Neuronal stem cell (in vitro differentiated cells): ENCODE results near the gene PATE3.

ENCODE experiments used
- DNase-seq: peaks from one replicate; pipeline ENCODE4 v3.0.0-alpha.2; 2013; ENCODE audit warnings: low spot score
- H2AFZ ChIP-seq: one replicate; pipeline ENCODE4 v1.6.1; 2013; ENCODE audit warnings: mild to moderate bottlenecking, low read length, inconsistent platforms
- H2AK5ac ChIP-seq: 2 replicates; pipeline ENCODE4 v1.6.1; 2013; ENCODE audit warnings: low read depth, mild to moderate bottlenecking, inconsistent platforms, low read length, moderate library complexity, mixed read lengths
- H2BK120ac ChIP-seq: 2 replicates; pipeline ENCODE4 v1.6.1; 2013; ENCODE audit warnings: low read depth, mild to moderate bottlenecking, inconsistent platforms, low read length, moderate library complexity, mixed read lengths
- H2BK12ac ChIP-seq: one replicate; pipeline ENCODE4 v1.6.1; 2013; ENCODE audit warnings: low read length, inconsistent platforms
- H2BK15ac ChIP-seq: 2 replicates; pipeline ENCODE4 v1.6.1; 2013; ENCODE audit warnings: mild to moderate bottlenecking, low read length, inconsistent platforms, mixed read lengths
- H2BK5ac ChIP-seq: one replicate; pipeline ENCODE4 v1.6.1; 2013; ENCODE audit warnings: inconsistent platforms, mild to moderate bottlenecking, low read length, moderate library complexity
- H3K14ac ChIP-seq: one replicate; pipeline ENCODE4 v1.6.1; 2013; ENCODE audit warnings: low read length, inconsistent platforms
- H3K18ac ChIP-seq: 2 replicates; pipeline ENCODE4 v1.6.1; 2013; ENCODE audit warnings: low read length, inconsistent platforms
- H3K23ac ChIP-seq: 2 replicates; pipeline ENCODE4 v1.6.1; 2013; ENCODE audit warnings: low read depth, mild to moderate bottlenecking, mixed read lengths, low read length, inconsistent platforms; ENCODE audit not compliant: poor library complexity
- H3K27ac ChIP-seq: replicated peaks from 3 replicates; pipeline ENCODE4 v1.5.1; 2013; ENCODE audit warnings: low read length, inconsistent platforms
- H3K27me3 ChIP-seq, 3 experiments: 2 replicates each; pipeline ENCODE4 v1.6.1; 2013; ENCODE audit warnings: low read length in 3 of 3, mild to moderate bottlenecking in 2 of 3, inconsistent platforms in 1 of 3, low read depth in 1 of 3, mixed read lengths in 1 of 3, moderate library complexity in 1 of 3; ENCODE audit not compliant: control insufficient read depth in 3 of 3, insufficient read depth in 3 of 3
- H3K36me3 ChIP-seq, 2 donors: replicated peaks in 1 of 2; 2 replicates each; pipeline ENCODE4 v1.6.1; 2013; ENCODE audit warnings: low read length in 2 of 2; ENCODE audit not compliant: control insufficient read depth in 2 of 2, insufficient read depth in 2 of 2
- H3K4ac ChIP-seq: 2 replicates; pipeline ENCODE4 v1.6.1; 2013; ENCODE audit warnings: inconsistent platforms, mild to moderate bottlenecking, low read length, moderate library complexity
- H3K4me1 ChIP-seq, 2 donors: 1 replicate in 1 of 2; 2 replicates in 1 of 2; pipeline ENCODE4 v1.6.1; 2013; ENCODE audit warnings: low read length in 2 of 2, low read depth in 1 of 2; ENCODE audit not compliant: control insufficient read depth in 2 of 2, insufficient read depth in 1 of 2
- H3K4me2 ChIP-seq: one replicate; pipeline ENCODE4 v1.6.1; 2013; ENCODE audit warnings: mild to moderate bottlenecking, low read length, inconsistent platforms; ENCODE audit not compliant: insufficient read depth, poor library complexity, severe bottlenecking
- H3K4me3 ChIP-seq, 2 donors: 2 replicates each; pipeline ENCODE4 v1.5.1; 2013; ENCODE audit warnings: low read length in 2 of 2, mild to moderate bottlenecking in 2 of 2, inconsistent platforms in 1 of 2, moderate library complexity in 1 of 2
- H3K79me1 ChIP-seq: one replicate; pipeline ENCODE4 v1.6.1; 2013; ENCODE audit warnings: low read depth, mild to moderate bottlenecking, inconsistent platforms, low read length, moderate library complexity
- H3K9ac ChIP-seq: one replicate; pipeline ENCODE4 v1.6.1; 2013; ENCODE audit warnings: mild to moderate bottlenecking, low read depth, low read length, inconsistent platforms; ENCODE audit not compliant: poor library complexity
- H3K9me3 ChIP-seq, 2 donors: replicated peaks in 1 of 2; 2 replicates each; pipeline versions ENCODE3 to v1.6.1; 2013; ENCODE audit warnings: low read length in 2 of 2, mild to moderate bottlenecking in 2 of 2, inconsistent platforms in 1 of 2, low read depth in 1 of 2, mixed read lengths in 1 of 2, moderate library complexity in 1 of 2; ENCODE audit not compliant: control insufficient read depth in 2 of 2, insufficient read depth in 1 of 2
- H4K8ac ChIP-seq: one replicate; pipeline ENCODE4 v1.6.1; 2013; ENCODE audit warnings: low read depth, mild to moderate bottlenecking, inconsistent platforms, low read length, moderate library complexity
- H4K91ac ChIP-seq: one replicate; pipeline ENCODE4 v1.6.1; 2013; ENCODE audit warnings: low read length, low read depth, mild to moderate bottlenecking, inconsistent platforms; ENCODE audit not compliant: poor library complexity
- WGBS, 2 donors: extraction: QIAGEN DNeasy Blood & Tissue Kit; methylation state at CpG; one replicate each; pipeline ENCODE4 v1.1.7; 2013; ENCODE audit warnings: missing lambda C conversion rate in 2 of 2, mixed read lengths in 1 of 2; ENCODE audit not compliant: insufficient read length in 2 of 2, insufficient replicate concordance in 1 of 2; ENCODE audit errors: extremely low coverage in 2 of 2; 5-methylcytosine and 5-hydroxymethylcytosine counted together

PATE3 gene

GRCh38 chr11:125750629-125751028 lies 37.3 kb upstream of the PATE3 start:
- Histone ChIP-seq H3K4me1 (no peaks in the 10 kb centered on the region), H3K23ac (no peak overlapping the region)
- no CpG with 5 or more reads among the region's 2 CpGs for WGBS, 2 donors

GRCh38 chr11:125756050-125756449 lies 31.9 kb upstream of the PATE3 start:
- Histone ChIP-seq H3K23ac (no peak overlapping the region), H3K4me3 (no peak overlapping the region), H3K79me1 (no peaks in the 10 kb centered on the region), H2AFZ (no peak overlapping the region), H4K91ac (no peak overlapping the region), H2BK12ac (no peak overlapping the region), H3K14ac (no peak overlapping the region), H2BK15ac (no peak overlapping the region), H3K9ac (no peak overlapping the region), H3K4me1 (no peaks in the 10 kb centered on the region), H3K4me2 (no peak overlapping the region), H3K9me3 (no peaks in the 10 kb centered on the region), H2AK5ac (no peak overlapping the region), H3K18ac (no peak overlapping the region), H2BK120ac (no peak overlapping the region), H3K27ac (no peak overlapping the region), H3K36me3 (no peaks in the 10 kb centered on the region), H3K27me3 (no peaks in the 10 kb centered on the region), H4K8ac (no peak overlapping the region), H2BK5ac (no peak overlapping the region), H3K4ac (no peak overlapping the region)
- no CpG with 5 or more reads among the region's 7 CpGs for WGBS, 2 donors
- no peak for DNase-seq

More at GRCh38 chr11:125750629-125751028, 37.3 kb upstream of the PATE3 start:
- Histone ChIP-seq H3K18ac (no peak overlapping the region), H4K8ac (no peak overlapping the region), H3K4ac (no peak overlapping the region), H2AK5ac (no peak overlapping the region), H3K14ac (no peak overlapping the region), H2BK5ac (no peak overlapping the region), H2BK12ac (no peak overlapping the region), H3K79me1 (no peaks in the 10 kb centered on the region), H3K4me2 (no peak overlapping the region), H2BK120ac (no peak overlapping the region), H3K9ac (no peak overlapping the region), H3K27ac (no peak overlapping the region), H3K27me3 (peaks cover 0 to 39% (median 0%) of the 10 kb centered on the region in 3 experiments), H4K91ac (no peak overlapping the region), H3K36me3 (no peaks in the 10 kb centered on the region), H3K4me3 (no peak overlapping the region), H2BK15ac (no peak overlapping the region), H3K9me3 (no peaks in the 10 kb centered on the region), H2AFZ (no peak overlapping the region)
- no peak for DNase-seq

GRCh38 chr11:125762445-125762844 lies 25.5 kb upstream of the PATE3 start:
- no peak overlapping the region for H3K14ac ChIP-seq
- no peak overlapping the region for H3K23ac ChIP-seq
- WGBS, 2 donors: no CpG with 5 or more reads among the region's 1 CpG
- H2BK5ac ChIP-seq: no peak overlapping the region
- no peak overlapping the region for H2AK5ac ChIP-seq
- DNase-seq: no peak
- no peak overlapping the region for H3K4me2 ChIP-seq
- H3K4ac ChIP-seq: no peak overlapping the region
- H3K4me3 ChIP-seq: no peak overlapping the region
- H3K27ac ChIP-seq: no peak overlapping the region
- no peak overlapping the region for H4K8ac ChIP-seq
- no peak overlapping the region for H2BK12ac ChIP-seq
- no peak overlapping the region for H4K91ac ChIP-seq
- H3K36me3 ChIP-seq: no peaks in the 10 kb centered on the region
- no peaks in the 10 kb centered on the region for H3K79me1 ChIP-seq
- no peak overlapping the region for H3K9ac ChIP-seq
- no peak overlapping the region for H2BK15ac ChIP-seq
- no peak overlapping the region for H2BK120ac ChIP-seq
- peaks cover 0 to 21% (median 0%) of the 10 kb centered on the region in 3 experiments for H3K27me3 ChIP-seq
- no peak overlapping the region for H3K18ac ChIP-seq
- H3K9me3 ChIP-seq: no peaks in the 10 kb centered on the region
- no peak overlapping the region for H2AFZ ChIP-seq
- H3K4me1 ChIP-seq: no peaks in the 10 kb centered on the region

GRCh38 chr11:125763483-125763882 lies 24.4 kb upstream of the PATE3 start:
- Histone ChIP-seq H2BK15ac (no peak overlapping the region), H3K9ac (no peak overlapping the region), H3K23ac (no peak overlapping the region), H2AFZ (no peak overlapping the region), H3K4me1 (no peaks in the 10 kb centered on the region), H3K79me1 (no peaks in the 10 kb centered on the region), H3K27ac (no peak overlapping the region), H3K18ac (no peak overlapping the region), H4K91ac (no peak overlapping the region), H2BK5ac (no peak overlapping the region), H3K4me2 (no peak overlapping the region), H3K36me3 (no peaks in the 10 kb centered on the region), H3K14ac (no peak overlapping the region), H3K27me3 (peaks cover 0 to 25% (median 0%) of the 10 kb centered on the region in 3 experiments), H2BK12ac (no peak overlapping the region), H2BK120ac (no peak overlapping the region), H3K9me3 (no peaks in the 10 kb centered on the region), H3K4me3 (no peak overlapping the region), H4K8ac (no peak overlapping the region), H3K4ac (no peak overlapping the region), H2AK5ac (no peak overlapping the region)
- no CpG with 5 or more reads among the region's 2 CpGs for WGBS, 2 donors
- DNase-seq: no peak
